ENCODE measurements around the gene ZBTB2. TPM values are rescaled to one million over a fixed set of nuclear protein-coding genes. Genes with fewer than 3 reads are reported as not detected.

The ZBTB2 gene
- total RNA-seq, 1 experiment from 2014 or later: 8.9 TPM

GRCh38 chr6:151389618-151390275, 1.6 kb downstream of the ZBTB2 start:
- Histone ChIP-seq H3F3A (ENCODE audit: insufficient read depth, low read depth) (peaks cover 42% of the 10 kb centered on the region), H3K79me2 (ENCODE audit: low read depth) (peaks cover 77% of the 10 kb centered on the region), H4K20me1 (ENCODE audit: insufficient read depth) (peaks cover 24% of the 10 kb centered on the region), H3K4me3 (peak overlapping the region; percentile 75), H2AFZ (peak overlapping the region; percentile 75), H3K36me3 (ENCODE audit: low read depth) (peaks cover 4% of the 10 kb centered on the region), H3K4me2 (peak overlapping the region; percentile 77), H3K4me1 (replicated peaks; ENCODE audit: insufficient read depth) (peaks cover 43% of the 10 kb centered on the region), H3K27me3 (ENCODE audit: insufficient read depth, low read depth) (no peaks in the 10 kb centered on the region), H3K9me2 (ENCODE audit: insufficient read depth) (no peaks in the 10 kb centered on the region), H3K27ac (peak overlapping the region; percentile 98), H3K9me3 (ENCODE audit: insufficient read depth, low read depth) (no peaks in the 10 kb centered on the region)
- intact Hi-C loops (cut with micrococcal nuclease; ENCODE audit: unreplicated experiment): loop anchor here (1.0 to 2.0 kb wide), 2 partner anchors 15 to 63 kb away; partner anchors contain the start of gene RMND1
- TF ChIP-seq EZH2 (IDR thresholded peaks at IDR 0.05; ENCODE audit: low read depth): no peak
- no peak for TF ChIP-seq CTCF (conservative IDR thresholded peaks at IDR 0.05)
- ChIA-PET POLR2A (ENCODE audit: unreplicated experiment) (interaction anchor here (0.5 to 0.7 kb wide), 5 partner anchors 15 to 1642 kb away, joined by 4 to 24 read pairs (median 5); no protein-coding TSS in a partner anchor), CTCF (interaction anchor here (0.5 to 0.7 kb wide), 3 partner anchors 66 to 579 kb away, joined by 3 to 13 read pairs (median 7); no protein-coding TSS in a partner anchor)
- DNase-seq: peak in 1 of 2 experiments; percentile 64
- BruUV-seq (replicated peaks): no TSS peak

- peaks cover 18% of the 10 kb centered on the region for H4K20me1 ChIP-seq (ENCODE audit: insufficient read depth)
Measured at GRCh38 chr6:151388997-151389617, 2.3 kb downstream of the ZBTB2 start.

More at GRCh38 chr6:151388997-151389617, 2.3 kb downstream of the ZBTB2 start:
- Histone ChIP-seq H3K4me1 (replicated peaks; ENCODE audit: insufficient read depth) (peaks cover 39% of the 10 kb centered on the region), H3K9me2 (ENCODE audit: insufficient read depth) (no peaks in the 10 kb centered on the region), H3K4me2 (peak overlapping the region; percentile 77), H3K4me3 (peak overlapping the region; percentile 75), H3K79me2 (ENCODE audit: low read depth) (peaks cover 77% of the 10 kb centered on the region), H3K27me3 (ENCODE audit: insufficient read depth, low read depth) (no peaks in the 10 kb centered on the region), H3K36me3 (ENCODE audit: low read depth) (peaks cover 4% of the 10 kb centered on the region), H3F3A (ENCODE audit: insufficient read depth, low read depth) (peaks cover 40% of the 10 kb centered on the region), H3K27ac (peak overlapping the region; percentile 98), H3K9me3 (ENCODE audit: insufficient read depth, low read depth) (no peaks in the 10 kb centered on the region), H2AFZ (peak overlapping the region; percentile 75)
- DNase-seq: no peak
- CTCF ChIA-PET: interaction anchor here (0.5 to 0.7 kb wide), 3 partner anchors 65 to 579 kb away, joined by 3 to 13 read pairs (median 7); no protein-coding TSS in a partner anchor
- no peak for TF ChIP-seq CTCF (conservative IDR thresholded peaks at IDR 0.05)
- no peak for TF ChIP-seq EZH2 (IDR thresholded peaks at IDR 0.05; ENCODE audit: low read depth)
- POLR2A ChIA-PET (ENCODE audit: unreplicated experiment): interaction anchor here (0.6 kb wide), 2 partner anchors 14 to 15 kb away, joined by 5 to 24 read pairs; no protein-coding TSS in a partner anchor
- BruUV-seq (replicated peaks): TSS peak; percentile 51
- intact Hi-C loops (cut with micrococcal nuclease; ENCODE audit: unreplicated experiment): no loop called here

Data from PC-9 (cell line).